Stimulated activated effector memory CD8-positive, alpha-beta T cell treated with anti-CD3 and anti-CD28 coated beads, Interleukin-12 subunit alpha, Interleukin-12 subunit beta, amount 100 ng/mL, for 72 hours (primary cell): ENCODE measurements around the gene NBEAL2.
A peak's percentile ranks its signal among the peaks of the same experiment; 100 is the strongest.

Experiments
- ATAC-seq: fragments of 150-1000 bp; cut with Tn5 transposase; 2 replicates; pipeline ENCODE4 v1.10.0; 2021
- DNase-seq, 2 donors: peaks; one replicate each; pipeline ENCODE4 v3.0.0; 2021 to 2022; ENCODE audit warnings: low spot score in 2 of 2
- H3K27ac Mint-ChIP-seq: one replicate; pipeline ENCODE4 v1.8.0; 2022; ENCODE audit warnings: mild to moderate bottlenecking, mixed read lengths
- H3K36me3 Mint-ChIP-seq: one replicate; pipeline ENCODE4 v1.8.0; 2022; ENCODE audit warnings: mild to moderate bottlenecking, mixed read lengths
- H3K4me1 Mint-ChIP-seq: one replicate; pipeline ENCODE4 v1.8.0; 2022; ENCODE audit warnings: mixed read lengths
- H3K4me3 Mint-ChIP-seq: one replicate; pipeline ENCODE4 v1.8.0; 2022; ENCODE audit warnings: mild to moderate bottlenecking, mixed read lengths
- H3K9me3 Mint-ChIP-seq: one replicate; pipeline ENCODE4 v1.8.0; 2022; ENCODE audit warnings: mixed read lengths

The NBEAL2 gene

GRCh38 chr3:46978985-46979944 is at the start of gene NBEAL2:
NBEAL2 (plus strand) TSS chr3:46979666; CDS start chr3:46979862, 196 bp downstream.
- peaks cover 42% of the 10 kb centered on the region for H3K36me3 Mint-ChIP-seq
- DNase-seq (peak; percentile 89 to 97), ATAC-seq (peak; percentile 85)
- H3K27ac Mint-ChIP-seq: peak within 1 kb of the TSS; percentile 91
- peaks cover 56% of the 10 kb centered on the region for H3K4me1 Mint-ChIP-seq
- peak within 1 kb of the TSS; percentile 81 for H3K4me3 Mint-ChIP-seq
- no peaks in the 10 kb centered on the region for H3K9me3 Mint-ChIP-seq

DNA sequence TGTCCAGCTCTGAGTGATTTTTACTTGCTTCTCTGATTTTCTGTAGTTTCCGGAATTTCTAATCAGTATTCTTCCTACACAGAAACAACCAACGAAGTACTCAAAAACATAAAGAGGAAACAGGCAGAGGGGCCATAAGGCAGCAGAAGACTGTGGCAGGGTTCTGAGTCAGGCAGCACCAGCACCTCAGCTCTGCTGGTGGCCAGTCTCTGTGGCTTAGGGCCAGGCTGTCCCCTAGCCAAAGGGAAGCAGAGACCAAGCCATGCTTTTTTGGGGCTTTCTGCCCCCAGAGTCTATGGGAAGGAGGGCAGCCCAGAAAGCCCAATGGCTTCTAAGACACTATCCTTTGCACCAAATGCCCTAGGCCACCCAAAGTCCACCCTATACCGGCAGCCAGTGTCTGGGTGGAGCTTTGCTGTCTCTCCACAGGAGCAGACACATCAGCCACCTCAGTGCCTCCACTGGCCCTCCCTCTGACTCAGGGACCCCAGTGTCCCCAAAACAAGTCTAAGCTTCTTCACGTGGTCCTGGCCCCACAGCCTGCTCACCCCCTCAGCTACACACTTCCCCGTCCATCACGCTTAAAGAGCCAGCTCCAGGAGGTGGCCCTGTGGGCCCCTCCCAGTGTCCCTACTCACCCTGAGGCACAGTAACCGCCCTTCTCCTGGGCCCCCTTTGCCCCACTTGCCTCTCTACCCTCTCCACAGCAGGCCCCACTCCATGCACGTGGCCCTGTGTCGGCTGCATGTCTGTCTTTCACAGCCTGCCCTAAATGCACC is 49.1 kb upstream of the NBEAL2 start:
- Mint-ChIP-seq H3K4me1 (peaks cover 80% of the 10 kb centered on the region), H3K4me3 (peak overlapping the region; percentile 42), H3K9me3 (peaks cover 6% of the 10 kb centered on the region), H3K27ac (peak overlapping the region; percentile 88), H3K36me3 (peaks cover 54% of the 10 kb centered on the region)
- no peak for DNase-seq
- peak; percentile 14 for ATAC-seq

GRCh38 chr3:46930945-46931403 is 48.5 kb upstream of the NBEAL2 start:
- peak overlapping the region; percentile 42 for H3K4me3 Mint-ChIP-seq
- peaks cover 79% of the 10 kb centered on the region for H3K4me1 Mint-ChIP-seq
- DNase-seq (no peak), ATAC-seq (no peak)
- peaks cover 6% of the 10 kb centered on the region for H3K9me3 Mint-ChIP-seq
- peak overlapping the region; percentile 88 for H3K27ac Mint-ChIP-seq
- H3K36me3 Mint-ChIP-seq: peaks cover 54% of the 10 kb centered on the region

GRCh38 chr3:46931631-46932331 is 47.7 kb upstream of the NBEAL2 start:
- H3K36me3 Mint-ChIP-seq: peaks cover 54% of the 10 kb centered on the region

DNA sequence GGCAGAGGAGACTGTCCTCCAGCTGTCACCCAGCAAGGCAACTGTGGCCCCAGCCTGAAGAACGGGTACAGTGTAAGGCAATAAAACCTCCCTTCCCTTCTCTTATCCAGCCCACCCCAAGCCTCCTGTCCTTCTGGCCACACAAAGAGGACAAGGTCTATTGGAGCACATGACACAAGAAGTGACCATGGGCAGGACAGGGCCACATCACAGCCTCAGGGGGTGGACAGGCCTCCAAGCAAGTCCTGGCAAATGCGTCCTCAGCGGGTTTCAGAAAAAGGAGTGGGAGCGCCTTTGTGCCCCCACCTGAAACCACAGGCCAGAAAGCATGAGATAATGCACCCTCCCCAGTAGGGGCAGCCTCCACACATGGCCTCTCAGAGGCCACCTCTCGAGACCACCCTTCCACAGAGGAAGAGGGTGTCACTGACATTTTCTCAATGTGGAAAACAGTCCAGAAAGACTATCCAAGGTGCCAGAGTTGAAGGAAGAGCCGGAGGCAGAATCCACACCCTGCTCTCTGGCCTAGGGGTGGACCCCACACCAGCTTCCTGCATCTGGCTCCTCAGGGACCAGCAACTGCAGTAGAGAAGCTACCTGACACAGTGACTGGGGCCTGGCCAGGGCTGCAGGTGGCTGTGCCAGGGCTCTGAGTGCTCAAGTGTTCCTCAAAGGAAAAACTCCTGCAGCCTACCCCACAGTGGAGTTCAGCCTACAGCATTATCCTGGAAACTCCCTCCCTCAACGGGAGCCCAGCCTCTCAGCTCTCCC is 46.8 kb upstream of the NBEAL2 start:
- ATAC-seq (no peak), DNase-seq (no peak)
- H3K36me3 Mint-ChIP-seq: peaks cover 55% of the 10 kb centered on the region
- H3K4me1 Mint-ChIP-seq: peaks cover 65% of the 10 kb centered on the region
- peaks cover 6% of the 10 kb centered on the region for H3K9me3 Mint-ChIP-seq
- H3K4me3 Mint-ChIP-seq: peak overlapping the region; percentile 42
- H3K27ac Mint-ChIP-seq: peak overlapping the region; percentile 88

More at GRCh38 chr3:46931631-46932331, 47.7 kb upstream of the NBEAL2 start:
- ATAC-seq (peak; percentile 53), DNase-seq (no peak)
- Mint-ChIP-seq H3K4me1 (peaks cover 71% of the 10 kb centered on the region), H3K9me3 (peaks cover 6% of the 10 kb centered on the region), H3K27ac (peak overlapping the region; percentile 88), H3K4me3 (peak overlapping the region; percentile 42)

GRCh38 chr3:46933261-46933660 is 46.2 kb upstream of the NBEAL2 start:
- Mint-ChIP-seq H3K4me3 (no peak overlapping the region), H3K27ac (peak overlapping the region; percentile 88), H3K36me3 (peaks cover 58% of the 10 kb centered on the region), H3K4me1 (peaks cover 64% of the 10 kb centered on the region), H3K9me3 (peaks cover 6% of the 10 kb centered on the region)
- DNase-seq (no peak), ATAC-seq (no peak)

DNA sequence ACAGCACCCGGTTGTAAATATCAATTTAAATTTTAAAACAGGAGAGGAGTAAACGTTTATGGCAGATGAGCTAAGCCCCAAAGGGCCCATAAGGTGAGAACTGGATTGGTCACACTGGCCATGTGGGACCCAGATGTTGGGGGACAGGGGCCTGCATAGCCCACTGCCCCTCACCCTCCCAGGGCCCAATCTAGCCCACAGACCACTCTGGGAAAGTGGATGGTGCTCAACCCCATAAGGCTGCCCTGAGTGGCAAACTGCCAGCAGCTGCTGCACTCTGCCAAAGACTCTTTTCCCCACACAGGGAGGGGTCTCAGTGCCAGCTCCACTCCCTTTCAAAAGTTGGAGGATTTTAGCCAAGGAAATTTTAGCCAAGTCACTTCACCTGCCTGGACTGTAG is 45.4 kb upstream of the NBEAL2 start:
- H3K4me3 Mint-ChIP-seq: no peak overlapping the region
- ATAC-seq: no peak
- peaks cover 61% of the 10 kb centered on the region for H3K4me1 Mint-ChIP-seq
- peaks cover 58% of the 10 kb centered on the region for H3K36me3 Mint-ChIP-seq
- H3K27ac Mint-ChIP-seq: no peak overlapping the region
- DNase-seq: no peak
- H3K9me3 Mint-ChIP-seq: peaks cover under 1% of the 10 kb centered on the region

- ATAC-seq: no peak
- no peak for DNase-seq
- Mint-ChIP-seq H3K9me3 (no peaks in the 10 kb centered on the region), H3K36me3 (peaks cover 58% of the 10 kb centered on the region), H3K4me1 (peaks cover 62% of the 10 kb centered on the region), H3K27ac (peak overlapping the region; percentile 12), H3K4me3 (no peak overlapping the region)
Measured at GRCh38 chr3:46934498-46935167, 44.8 kb upstream of the NBEAL2 start.

GRCh38 chr3:46935168-46935858 is 44.2 kb upstream of the NBEAL2 start:
- Mint-ChIP-seq H3K36me3 (peaks cover 64% of the 10 kb centered on the region), H3K4me3 (no peak overlapping the region), H3K9me3 (no peaks in the 10 kb centered on the region), H3K4me1 (peaks cover 66% of the 10 kb centered on the region), H3K27ac (peak overlapping the region; percentile 12)
- ATAC-seq: no peak
- no peak for DNase-seq

DNA sequence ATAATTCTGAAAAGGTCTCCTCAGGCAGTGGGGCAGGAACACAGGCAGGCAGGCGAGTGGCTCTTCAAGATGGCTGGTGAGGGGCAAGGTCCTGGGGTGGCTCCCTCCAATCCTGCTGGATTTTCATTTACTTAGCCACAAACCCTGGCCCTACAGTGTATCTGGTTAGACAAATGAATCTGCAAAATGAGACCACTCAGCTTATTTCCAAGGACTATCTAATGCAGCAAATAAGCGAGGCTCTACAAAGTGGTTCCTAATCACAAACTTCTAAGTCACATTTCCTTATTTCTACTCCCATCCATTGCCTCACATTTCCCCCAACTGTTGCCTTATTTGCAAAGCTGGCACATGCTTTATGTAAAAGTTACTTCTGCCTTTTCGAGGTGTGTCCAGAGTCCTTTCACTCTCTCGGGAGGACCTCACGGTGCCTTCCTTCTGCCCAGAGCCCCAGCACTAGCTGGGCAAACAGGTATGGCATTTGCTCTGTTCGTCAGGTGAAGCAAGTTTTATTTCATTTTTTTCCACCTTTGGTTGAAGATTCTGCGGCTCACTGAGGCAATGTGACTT is 43.4 kb upstream of the NBEAL2 start:
- Mint-ChIP-seq H3K27ac (peak overlapping the region; percentile 80), H3K4me1 (peaks cover 66% of the 10 kb centered on the region), H3K9me3 (no peaks in the 10 kb centered on the region), H3K4me3 (no peak overlapping the region), H3K36me3 (peaks cover 66% of the 10 kb centered on the region)
- ATAC-seq (no peak), DNase-seq (no peak)

DNA sequence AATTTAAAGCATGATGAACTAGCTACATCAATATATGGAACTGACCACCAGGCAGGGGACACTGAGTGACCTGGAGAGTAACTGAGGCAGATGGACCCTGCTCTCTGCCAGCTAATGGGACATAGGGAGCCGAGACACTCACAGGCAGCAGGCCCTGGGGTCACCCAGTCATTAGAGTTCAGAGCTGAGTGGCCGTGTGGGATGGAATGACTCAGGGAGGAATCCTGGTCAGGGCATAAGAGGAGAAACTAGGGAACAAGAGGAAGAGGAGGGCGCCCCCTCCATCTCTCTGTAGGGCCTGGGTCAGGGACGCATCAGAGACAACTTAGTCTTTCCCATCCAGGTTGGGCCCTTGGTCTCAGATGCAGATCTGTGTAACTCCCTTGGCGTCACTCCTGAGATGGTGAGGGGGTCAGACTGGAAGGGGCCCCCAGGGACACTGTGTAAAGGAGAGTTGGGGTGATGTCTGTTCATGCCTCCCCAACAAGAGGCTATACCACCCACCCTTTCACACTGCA is 42.7 kb upstream of the NBEAL2 start:
- ATAC-seq (no peak), DNase-seq (no peak)
- Mint-ChIP-seq H3K36me3 (peaks cover 72% of the 10 kb centered on the region), H3K4me3 (no peak overlapping the region), H3K4me1 (peaks cover 59% of the 10 kb centered on the region), H3K9me3 (no peaks in the 10 kb centered on the region), H3K27ac (peak overlapping the region; percentile 80)

GRCh38 chr3:46938118-46938517 is 41.3 kb upstream of the NBEAL2 start:
- Mint-ChIP-seq H3K36me3 (peaks cover 73% of the 10 kb centered on the region), H3K27ac (peak overlapping the region; percentile 94), H3K4me1 (peaks cover 61% of the 10 kb centered on the region), H3K4me3 (no peak overlapping the region), H3K9me3 (no peaks in the 10 kb centered on the region)
- DNase-seq (no peak), ATAC-seq (no peak)
